ENCODE results near the gene KIF25.

GRCh38 chr6:168054765-168055560 lies 57.5 kb downstream of the KIF25 start:
- no peak for TF ChIP-seq SUZ12 (IDR thresholded peaks at IDR 0.05; ENCODE audit: extremely low read depth, insufficient read depth, insufficient read length)
- no peak for TF ChIP-seq YY1 (IDR thresholded peaks at IDR 0.05; ENCODE audit: insufficient read depth, insufficient read length)

All from NT2/D1 (cell line).